Right atrium auricular region (tissue), 2 donors: ENCODE measurements around the gene ANP32A. TPM values are rescaled to one million over a fixed set of nuclear protein-coding genes. Genes with fewer than 3 reads are reported as not detected.

Experiments used
- DNase-seq: peaks from one replicate; pipeline ENCODE4 v3.0.0-alpha.2; 2019; ENCODE audit warnings: low spot score
- H3K27ac ChIP-seq, 2 donors: fragments of 200-600 bp; sonication (generic); 1 replicate in 1 of 2; 2 replicates in 1 of 2; pipeline ENCODE4 v1.5.1; 2016 to 2019
- H3K27me3 ChIP-seq, 2 donors: fragments of 200-600 bp; sonication (generic); one replicate each; pipeline versions ENCODE4 v1.5.1 to v1.6.0; 2017 to 2019
- H3K36me3 ChIP-seq: fragments of 200-600 bp; sonication (generic); one replicate; pipeline ENCODE4 v1.5.1; 2016
- H3K4me1 ChIP-seq, 2 donors: fragments of 200-600 bp; sonication (generic); one replicate each; pipeline versions ENCODE4 v1.5.1 to v1.6.0; 2017 to 2019
- H3K4me3 ChIP-seq, 2 donors: fragments of 200-600 bp; sonication (generic); 1 replicate in 1 of 2; 2 replicates in 1 of 2; pipeline ENCODE4 v1.5.1; 2017 to 2019; ENCODE audit warnings: mild to moderate bottlenecking in 1 of 2, moderate library complexity in 1 of 2
- H3K9me3 ChIP-seq, 2 donors: fragments of 200-600 bp; sonication (generic); one replicate each; pipeline ENCODE4 v1.5.1; 2019
- total RNA-seq, 2 donors: library from RNA; depleted of rRNA; stranded (reverse); fragments of >200 nt; gene quantifications; one replicate each; pipeline ENCODE4 v1.1.0, GENCODE V29; 2016
- TF ChIP-seq, protein P1 (sequence below), 2 donors: fragments of 200-600 bp; sonication (generic); IDR thresholded peaks; one replicate each; pipeline ENCODE4 v1.5.1; 2019; ENCODE audit warnings: antibody characterized with exemption in 2 of 2

ANP32A gene
- total RNA-seq, 2 donors from 2014 or later = 60.9 to 69.2 TPM

DNA sequence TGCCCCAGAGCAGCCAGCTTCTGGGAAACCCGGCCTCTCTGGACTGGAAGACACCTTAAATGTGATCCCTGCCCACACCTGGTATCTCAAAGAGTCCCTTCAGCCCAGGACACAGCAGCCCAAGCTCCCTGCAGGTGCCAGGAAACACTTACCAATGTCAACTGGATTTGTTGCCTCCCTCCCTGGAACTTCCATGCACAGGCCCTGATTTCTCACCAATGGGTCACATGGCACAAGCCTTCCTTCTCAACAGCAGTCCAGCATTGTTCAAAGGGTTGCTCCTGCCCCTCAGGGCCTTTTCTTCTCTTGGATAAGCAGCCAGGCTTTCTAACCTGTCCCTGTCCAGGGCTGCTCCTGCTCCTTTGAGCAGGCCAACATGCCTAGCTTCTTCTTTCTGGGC lies 31.6 kb downstream of the ANP32A start:
- H3K4me1 ChIP-seq = peaks cover 0 to 74% of the 10 kb centered on the region in 2 donors
- H3K27me3 ChIP-seq = no peaks in the 10 kb centered on the region
- no peak for DNase-seq
- H3K27ac ChIP-seq = peak overlapping the region; percentile 27 to 41
- peaks cover 37% of the 10 kb centered on the region for H3K36me3 ChIP-seq
- H3K9me3 ChIP-seq = no peaks in the 10 kb centered on the region
- TF ChIP-seq, protein P1, sequence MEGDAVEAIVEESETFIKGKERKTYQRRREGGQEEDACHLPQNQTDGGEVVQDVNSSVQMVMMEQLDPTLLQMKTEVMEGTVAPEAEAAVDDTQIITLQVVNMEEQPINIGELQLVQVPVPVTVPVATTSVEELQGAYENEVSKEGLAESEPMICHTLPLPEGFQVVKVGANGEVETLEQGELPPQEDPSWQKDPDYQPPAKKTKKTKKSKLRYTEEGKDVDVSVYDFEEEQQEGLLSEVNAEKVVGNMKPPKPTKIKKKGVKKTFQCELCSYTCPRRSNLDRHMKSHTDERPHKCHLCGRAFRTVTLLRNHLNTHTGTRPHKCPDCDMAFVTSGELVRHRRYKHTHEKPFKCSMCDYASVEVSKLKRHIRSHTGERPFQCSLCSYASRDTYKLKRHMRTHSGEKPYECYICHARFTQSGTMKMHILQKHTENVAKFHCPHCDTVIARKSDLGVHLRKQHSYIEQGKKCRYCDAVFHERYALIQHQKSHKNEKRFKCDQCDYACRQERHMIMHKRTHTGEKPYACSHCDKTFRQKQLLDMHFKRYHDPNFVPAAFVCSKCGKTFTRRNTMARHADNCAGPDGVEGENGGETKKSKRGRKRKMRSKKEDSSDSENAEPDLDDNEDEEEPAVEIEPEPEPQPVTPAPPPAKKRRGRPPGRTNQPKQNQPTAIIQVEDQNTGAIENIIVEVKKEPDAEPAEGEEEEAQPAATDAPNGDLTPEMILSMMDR (IDR thresholded peaks at IDR 0.05) = no peak
- no peak overlapping the region for H3K4me3 ChIP-seq

DNA sequence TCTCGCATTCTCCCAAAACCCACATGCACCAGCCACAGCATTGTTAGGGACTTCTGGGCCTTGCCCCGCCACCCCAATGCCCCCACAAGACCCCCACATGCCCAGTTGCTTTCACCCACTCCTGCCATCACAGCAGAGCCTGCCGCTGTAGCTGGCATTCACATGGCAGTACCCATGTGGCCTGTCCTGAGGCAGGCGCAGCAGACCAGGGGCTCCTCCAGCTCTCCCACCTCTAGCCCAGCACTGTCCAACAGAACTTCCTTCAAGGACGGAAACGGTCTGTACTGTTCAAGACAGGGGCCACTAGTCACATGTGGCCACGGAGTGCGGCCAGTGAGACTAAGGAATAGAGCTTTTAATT lies 32.5 kb downstream of the ANP32A start:
- TF ChIP-seq, protein P1 (IDR thresholded peaks at IDR 0.05) = no peak
- peaks cover 42% of the 10 kb centered on the region for H3K36me3 ChIP-seq
- H3K4me3 ChIP-seq = no peak overlapping the region
- H3K27me3 ChIP-seq = no peaks in the 10 kb centered on the region
- no peak overlapping the region for H3K27ac ChIP-seq
- no peaks in the 10 kb centered on the region for H3K9me3 ChIP-seq
- DNase-seq = no peak
- peaks cover 0 to 67% of the 10 kb centered on the region in 2 donors for H3K4me1 ChIP-seq

DNA sequence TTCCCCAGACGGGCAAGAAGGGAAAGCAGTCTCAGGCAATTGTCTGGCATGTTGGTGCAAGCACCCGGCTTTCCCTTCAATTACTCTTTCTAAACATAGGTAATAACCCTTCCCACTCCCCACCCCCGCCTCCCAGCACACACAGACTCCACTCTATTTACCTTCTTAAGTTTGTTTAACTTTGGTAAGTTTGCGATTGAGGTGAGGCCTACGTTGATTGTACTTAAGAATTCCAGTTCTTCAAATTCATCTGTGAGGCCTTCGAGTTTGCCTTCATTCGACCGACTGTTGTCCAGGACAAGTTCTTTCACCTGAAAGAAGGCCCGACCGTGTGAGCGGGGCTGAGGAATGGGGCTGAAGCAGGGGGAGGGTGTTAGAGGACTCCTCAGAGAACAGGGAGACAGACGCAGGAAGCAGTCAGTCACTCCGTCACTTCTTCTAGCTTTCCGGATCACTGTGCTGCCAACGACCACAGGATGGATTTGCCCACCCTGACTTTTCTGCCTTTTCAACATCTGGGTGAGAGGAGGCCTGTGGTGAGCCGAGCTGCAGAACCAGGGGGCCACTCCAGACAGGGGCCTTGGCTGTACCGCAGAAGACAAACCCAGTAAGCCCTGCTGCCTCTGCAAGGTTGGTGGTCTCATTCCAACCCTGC lies 33.0 kb downstream of the ANP32A start:
- TF ChIP-seq, protein P1 (IDR thresholded peaks at IDR 0.05) = no peak
- no peaks in the 10 kb centered on the region for H3K27me3 ChIP-seq
- H3K27ac ChIP-seq = no peak overlapping the region
- H3K4me3 ChIP-seq = no peak overlapping the region
- H3K36me3 ChIP-seq = peaks cover 47% of the 10 kb centered on the region
- H3K9me3 ChIP-seq = no peaks in the 10 kb centered on the region
- H3K4me1 ChIP-seq = peaks cover 0 to 67% of the 10 kb centered on the region in 2 donors
- DNase-seq = no peak

DNA sequence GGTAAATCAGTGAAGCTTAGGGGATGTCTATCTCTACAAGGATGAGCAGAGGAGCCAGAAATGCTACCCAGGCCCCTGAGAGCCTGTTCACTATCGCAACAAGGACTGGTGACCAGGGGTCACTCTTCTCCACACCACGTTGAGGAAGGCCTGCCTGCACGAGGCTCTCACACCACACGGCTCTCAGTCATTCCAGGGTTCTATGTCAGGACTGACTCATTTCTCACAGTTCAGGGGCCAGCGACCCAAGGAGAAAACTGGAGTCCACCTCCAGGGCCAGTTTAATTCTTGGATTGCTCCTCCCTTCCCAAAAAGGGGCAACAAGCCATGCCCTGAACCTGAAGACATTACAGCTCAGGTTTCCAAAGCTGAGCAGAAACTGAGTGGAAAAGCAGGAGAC lies 33.9 kb downstream of the ANP32A start:
- Histone ChIP-seq H3K9me3 (no peaks in the 10 kb centered on the region), H3K4me3 (no peak overlapping the region), H3K27ac (no peak overlapping the region), H3K4me1 (peaks cover 0 to 62% of the 10 kb centered on the region in 2 donors), H3K27me3 (no peaks in the 10 kb centered on the region), H3K36me3 (peaks cover 57% of the 10 kb centered on the region)
- TF ChIP-seq, protein P1 (IDR thresholded peaks at IDR 0.05) = no peak
- DNase-seq = no peak

DNA sequence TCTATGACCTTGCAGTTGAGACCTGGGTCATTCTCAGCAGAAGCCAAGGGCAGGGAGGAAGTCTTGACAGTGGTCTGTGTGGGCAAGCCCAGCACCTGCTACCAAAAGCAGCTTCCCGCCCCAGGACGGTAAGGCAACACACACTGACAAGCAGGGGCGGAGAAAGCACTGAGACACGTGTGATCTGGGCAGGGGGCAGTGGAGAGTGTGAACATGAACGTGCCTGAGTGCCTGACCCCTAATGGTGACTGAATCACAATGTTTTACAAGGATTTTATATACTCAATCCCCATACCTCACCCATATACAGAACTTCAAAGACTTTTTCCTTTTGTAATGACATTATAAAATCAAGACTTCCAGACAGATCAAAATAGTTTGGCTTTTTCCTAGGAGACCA lies 35.2 kb downstream of the ANP32A start:
- no peak for DNase-seq
- Histone ChIP-seq H3K4me1 (peaks cover 0 to 50% of the 10 kb centered on the region in 2 donors), H3K27me3 (no peaks in the 10 kb centered on the region), H3K36me3 (peaks cover 69% of the 10 kb centered on the region), H3K4me3 (no peak overlapping the region), H3K27ac (no peak overlapping the region), H3K9me3 (no peaks in the 10 kb centered on the region)
- TF ChIP-seq, protein P1 (IDR thresholded peaks at IDR 0.05) = no peak

DNA sequence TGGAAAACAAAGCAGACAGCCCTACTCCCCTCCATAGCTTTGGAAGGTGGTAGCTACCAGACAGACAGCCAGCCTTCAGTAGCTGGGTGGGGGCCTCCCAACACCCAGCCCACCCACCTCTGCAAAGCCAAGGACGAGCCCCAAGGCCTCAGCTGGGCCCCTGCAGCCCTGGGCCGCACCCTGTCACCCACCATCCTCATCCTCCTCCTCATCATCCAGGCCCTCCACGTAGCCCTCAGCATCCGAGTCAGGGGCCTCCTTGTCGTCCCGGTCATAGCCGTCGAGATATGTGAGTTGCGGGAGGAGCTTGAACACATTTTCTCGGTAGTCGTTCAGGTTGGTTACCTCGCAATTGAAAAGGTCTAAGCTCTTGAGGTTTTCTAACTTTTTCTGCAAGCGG lies 36.5 kb downstream of the ANP32A start:
- no peak overlapping the region for H3K27ac ChIP-seq
- peaks cover 0 to 37% of the 10 kb centered on the region in 2 donors for H3K4me1 ChIP-seq
- H3K9me3 ChIP-seq = no peaks in the 10 kb centered on the region
- no peaks in the 10 kb centered on the region for H3K27me3 ChIP-seq
- TF ChIP-seq, protein P1 (IDR thresholded peaks at IDR 0.05) = no peak
- peaks cover 79% of the 10 kb centered on the region for H3K36me3 ChIP-seq
- no peak overlapping the region for H3K4me3 ChIP-seq
- no peak for DNase-seq
